Subcutaneous abdominal adipose tissue (tissue), 5 donors: Measurements from ENCODE around the gene IARS2.
"Not testable (repeated sequence)": the region's sequence is repeated elsewhere in the genome, so short reads cannot be mapped to it uniquely, and the experiment has no call there.

Experiments used
- H3K27ac ChIP-seq: one replicate; pipeline ENCODE4 v1.7.0; 2013; ENCODE audit warnings: low read depth, mild to moderate bottlenecking, inconsistent platforms, low read length, moderate library complexity
- H3K27me3 ChIP-seq, 5 donors: one replicate each; pipeline ENCODE4 v1.7.0; 2013; ENCODE audit warnings: low read length in 5 of 5, inconsistent platforms in 1 of 5; ENCODE audit not compliant: control insufficient read depth in 5 of 5, insufficient read depth in 4 of 5
- H3K36me3 ChIP-seq, 5 donors: one replicate each; pipeline ENCODE4 v1.7.0; 2013; ENCODE audit warnings: low read length in 5 of 5; ENCODE audit not compliant: control insufficient read depth in 5 of 5, insufficient read depth in 5 of 5
- H3K4me1 ChIP-seq, 5 donors: one replicate each; pipeline ENCODE4 v1.7.0; 2013; ENCODE audit warnings: low read length in 5 of 5, mild to moderate bottlenecking in 3 of 5, moderate library complexity in 1 of 5; ENCODE audit not compliant: control insufficient read depth in 5 of 5, insufficient read depth in 5 of 5
- H3K4me3 ChIP-seq, 5 donors: one replicate each; pipeline ENCODE4 v1.7.0; 2013; ENCODE audit warnings: low read length in 5 of 5, low read depth in 1 of 5
- H3K9ac ChIP-seq, 5 donors: one replicate each; pipeline ENCODE4 v1.7.0; 2013; ENCODE audit warnings: low read length in 5 of 5, mild to moderate bottlenecking in 4 of 5, moderate library complexity in 3 of 5
- H3K9me3 ChIP-seq, 5 donors: one replicate each; pipeline ENCODE4 v1.7.0; 2013; ENCODE audit warnings: low read length in 5 of 5; ENCODE audit not compliant: control insufficient read depth in 5 of 5
- donor health status: healthy.
- donor health status: healthy.
- donor health status: healthy.
- donor health status: healthy.
- donor health status: healthy.

The IARS2 gene

DNA sequence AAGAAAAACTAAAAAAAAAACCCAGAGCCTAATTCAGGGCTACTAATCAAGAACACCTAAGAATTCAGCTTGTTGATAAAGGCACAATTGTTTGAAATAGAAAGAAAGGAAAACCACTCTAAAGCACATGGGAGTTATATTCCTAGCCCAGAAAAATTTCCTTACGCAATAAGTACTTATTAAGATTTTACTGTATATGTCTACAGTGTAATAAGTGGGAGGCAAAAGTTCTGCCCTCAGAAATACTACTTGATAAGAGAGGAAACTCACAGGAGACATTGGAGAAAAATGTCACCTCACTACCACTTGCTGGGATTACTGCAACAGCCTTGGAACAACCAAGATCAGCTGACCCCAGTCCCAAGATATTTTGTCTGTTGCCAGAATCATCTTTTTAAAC lies 66.1 kb downstream of the IARS2 start:
- Histone ChIP-seq H3K9ac (no peak overlapping the region), H3K36me3 (peaks cover 34 to 47% (median 44%) of the 10 kb centered on the region in 5 donors)

GRCh38 chr1:220164116-220164515 lies 70.2 kb downstream of the IARS2 start:
- H3K9me3 ChIP-seq: no peaks in the 10 kb centered on the region
- no peak overlapping the region for H3K4me3 ChIP-seq
- no peak overlapping the region for H3K27ac ChIP-seq
- no peaks in the 10 kb centered on the region for H3K27me3 ChIP-seq
- peaks cover 0 to 2% (median 0%) of the 10 kb centered on the region in 5 donors for H3K4me1 ChIP-seq
- H3K9ac ChIP-seq: no peak overlapping the region
- H3K36me3 ChIP-seq: peaks cover 38 to 47% (median 43%) of the 10 kb centered on the region in 5 donors

More for the DNA sequence above, 66.1 kb downstream of the IARS2 start:
- Histone ChIP-seq H3K4me1 (peaks cover 0 to 17% (median 0%) of the 10 kb centered on the region in 5 donors), H3K9me3 (no peaks in the 10 kb centered on the region), H3K4me3 (no peak overlapping the region), H3K27me3 (no peaks in the 10 kb centered on the region), H3K27ac (no peak overlapping the region)

DNA sequence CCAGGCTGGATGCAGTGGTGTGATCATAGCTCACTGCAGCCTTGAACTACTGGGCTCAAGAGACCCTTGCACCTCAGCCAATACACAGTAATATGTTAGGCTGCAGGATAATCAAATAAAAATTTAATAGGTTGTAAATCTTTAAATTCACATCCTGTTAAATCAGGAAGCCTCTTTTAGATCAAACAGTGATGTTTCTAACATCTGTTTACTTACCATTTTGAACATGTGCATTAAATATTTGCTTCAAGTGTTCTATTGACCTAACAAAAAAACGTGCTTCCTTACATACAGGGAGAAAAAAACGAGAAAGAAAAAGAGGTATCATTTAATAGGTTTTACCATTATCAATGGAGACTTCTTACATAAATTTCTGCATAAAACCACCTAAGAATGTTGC lies 70.6 kb downstream of the IARS2 start:
- Histone ChIP-seq H3K27ac (no peak overlapping the region), H3K4me3 (no peak overlapping the region), H3K27me3 (no peaks in the 10 kb centered on the region), H3K36me3 (peaks cover 38 to 50% (median 46%) of the 10 kb centered on the region in 5 donors), H3K4me1 (peaks cover 0 to 2% (median 0%) of the 10 kb centered on the region in 5 donors), H3K9ac (no peak overlapping the region), H3K9me3 (no peaks in the 10 kb centered on the region)

DNA sequence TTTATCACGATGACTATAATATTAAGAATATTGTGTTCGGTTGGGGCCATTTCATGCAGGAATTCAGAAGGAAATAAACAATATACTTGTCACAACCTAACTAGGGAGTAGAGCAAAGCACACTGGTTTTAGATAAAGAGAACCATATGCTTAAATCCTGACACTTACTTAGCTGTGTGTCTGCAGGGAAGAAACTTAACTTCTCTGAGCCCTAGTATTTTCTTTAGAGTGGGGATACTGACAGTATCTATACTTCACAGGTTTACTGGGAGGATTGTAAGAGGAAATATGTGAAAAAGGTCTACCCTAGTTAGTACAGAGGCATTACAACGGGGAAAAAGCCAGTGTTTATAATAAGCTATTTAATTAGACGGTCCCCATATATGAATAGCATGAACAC lies 72.9 kb downstream of the IARS2 start:
- Histone ChIP-seq H3K27ac (no peak overlapping the region), H3K9ac (no peak overlapping the region), H3K4me1 (no peaks in the 10 kb centered on the region), H3K36me3 (peaks cover 38 to 56% (median 52%) of the 10 kb centered on the region in 5 donors), H3K4me3 (no peak overlapping the region), H3K9me3 (no peaks in the 10 kb centered on the region), H3K27me3 (no peaks in the 10 kb centered on the region)

GRCh38 chr1:220169887-220170286 lies 76.0 kb downstream of the IARS2 start:
- H3K4me1 ChIP-seq, H3K9me3 ChIP-seq, H3K9ac ChIP-seq, H3K27ac ChIP-seq, H3K4me3 ChIP-seq, H3K27me3 ChIP-seq: not testable (repeated sequence)
- peaks cover 43 to 60% (median 48%) of the 10 kb centered on the region in 5 donors for H3K36me3 ChIP-seq

DNA sequence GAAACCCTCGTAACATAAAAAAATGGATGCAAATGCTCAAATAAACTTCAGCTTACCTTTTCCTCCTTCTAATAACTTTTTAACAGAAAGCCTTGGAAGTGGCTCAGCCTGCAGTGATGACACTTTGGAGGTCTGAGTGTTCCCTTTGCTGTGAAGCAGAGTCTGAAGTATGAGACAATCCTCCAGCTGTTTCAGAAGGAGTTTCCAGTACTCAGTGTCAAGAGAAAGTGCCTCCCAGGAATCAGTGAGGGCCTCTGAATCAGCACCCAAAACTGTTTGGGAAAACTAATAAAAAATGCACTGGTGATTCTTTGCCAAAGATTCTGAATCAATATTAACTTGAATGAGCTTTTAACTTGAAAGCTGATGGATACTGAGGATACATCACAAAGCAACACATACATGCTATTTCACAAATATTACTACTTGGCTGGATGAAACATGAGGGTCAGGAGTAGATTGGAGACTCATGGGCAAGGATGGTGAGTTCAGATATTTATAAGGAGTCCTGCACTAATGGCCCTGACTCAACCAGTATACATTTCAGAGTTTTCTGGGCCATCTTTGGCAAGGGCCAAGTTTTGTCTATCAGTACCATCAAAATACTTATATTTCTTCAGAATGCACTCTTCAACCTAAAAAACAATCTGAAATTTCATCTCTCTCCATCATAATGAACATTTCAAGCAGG lies 77.0 kb downstream of the IARS2 start:
- H3K36me3 ChIP-seq: peaks cover 38 to 54% (median 46%) of the 10 kb centered on the region in 5 donors
- no peaks in the 10 kb centered on the region for H3K27me3 ChIP-seq
- no peaks in the 10 kb centered on the region for H3K9me3 ChIP-seq
- no peak overlapping the region for H3K27ac ChIP-seq
- peaks cover 0 to 4% (median 0%) of the 10 kb centered on the region in 5 donors for H3K4me1 ChIP-seq
- H3K9ac ChIP-seq: no peak overlapping the region
- H3K4me3 ChIP-seq: no peak overlapping the region

- Histone ChIP-seq H3K9ac (no peak overlapping the region), H3K27me3 (no peaks in the 10 kb centered on the region), H3K4me1 (peaks cover 0 to 4% (median 0%) of the 10 kb centered on the region in 5 donors), H3K27ac (no peak overlapping the region), H3K4me3 (no peak overlapping the region), H3K36me3 (peaks cover 25 to 34% (median 29%) of the 10 kb centered on the region in 5 donors), H3K9me3 (no peaks in the 10 kb centered on the region)
Observed at GRCh38 chr1:220176540-220176939, 82.6 kb downstream of the IARS2 start.

- no peaks in the 10 kb centered on the region for H3K4me1 ChIP-seq
- H3K4me3 ChIP-seq: no peak overlapping the region
- no peaks in the 10 kb centered on the region for H3K27me3 ChIP-seq
- no peak overlapping the region for H3K27ac ChIP-seq
- no peaks in the 10 kb centered on the region for H3K9me3 ChIP-seq
- H3K36me3 ChIP-seq: peaks cover 10 to 40% (median 30%) of the 10 kb centered on the region in 5 donors
- no peak overlapping the region for H3K9ac ChIP-seq
Observed at GRCh38 chr1:220182111-220182510, 88.2 kb downstream of the IARS2 start.

DNA sequence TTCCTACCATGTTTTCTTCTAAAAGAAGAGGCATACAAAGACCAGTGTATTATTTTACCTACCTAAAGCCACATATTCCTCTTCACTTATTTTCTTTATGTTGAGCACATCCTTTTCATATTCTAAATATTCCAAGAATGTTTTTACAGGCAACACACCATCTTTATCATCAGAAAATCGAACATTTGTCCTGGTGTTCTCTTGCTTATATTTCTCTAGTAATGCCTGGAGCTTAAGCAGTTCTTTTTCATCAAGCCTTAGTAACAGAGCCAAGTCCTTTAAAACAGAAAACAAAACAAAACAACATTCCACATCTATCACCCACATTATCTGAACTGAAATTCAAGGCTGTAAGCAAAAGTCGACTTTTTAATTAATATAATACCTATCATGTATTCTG lies 88.7 kb downstream of the IARS2 start:
- no peaks in the 10 kb centered on the region for H3K9me3 ChIP-seq
- H3K27ac ChIP-seq: no peak overlapping the region
- peaks cover 14 to 42% (median 33%) of the 10 kb centered on the region in 5 donors for H3K36me3 ChIP-seq
- no peaks in the 10 kb centered on the region for H3K4me1 ChIP-seq
- no peaks in the 10 kb centered on the region for H3K27me3 ChIP-seq
- H3K9ac ChIP-seq: no peak overlapping the region
- H3K4me3 ChIP-seq: no peak overlapping the region

GRCh38 chr1:220184506-220184905 lies 90.6 kb downstream of the IARS2 start:
- Histone ChIP-seq H3K9me3 (no peaks in the 10 kb centered on the region), H3K36me3 (peaks cover 24 to 49% (median 40%) of the 10 kb centered on the region in 5 donors), H3K27ac (no peak overlapping the region), H3K27me3 (no peaks in the 10 kb centered on the region), H3K9ac (no peak overlapping the region), H3K4me3 (no peak overlapping the region), H3K4me1 (no peaks in the 10 kb centered on the region)
